ENCODE results near the gene C11orf52. TPM values are rescaled to one million over a fixed set of nuclear protein-coding genes. Genes with fewer than 3 reads are reported as not detected.

Gene C11orf52
- total and polyA plus RNA-seq, 2 donors (not counting 3 experiments of a cell fraction or from before 2014, with no cell fraction given), result 0.31 to 0.76 TPM

DNA sequence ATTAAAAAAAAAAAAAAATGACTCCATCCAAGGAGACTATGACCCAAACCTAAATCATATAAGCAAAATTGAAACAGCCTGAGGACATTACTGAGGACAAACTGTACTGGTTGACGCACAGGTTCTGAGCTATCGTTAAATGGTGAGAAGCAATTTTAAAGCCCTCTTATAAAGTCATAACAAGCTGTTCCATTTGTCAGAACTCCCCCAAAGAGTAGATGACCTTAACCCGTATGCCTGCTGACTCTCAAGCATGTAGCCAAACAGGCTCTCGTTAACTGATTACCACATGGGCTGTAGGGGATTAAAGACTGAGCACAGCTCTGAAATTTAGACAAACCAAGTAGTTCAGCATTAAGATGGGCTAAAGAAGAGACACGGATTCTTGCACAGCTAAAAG is 9.3 kb upstream of the C11orf52 start:
- no peak overlapping the region for H3K4me2 ChIP-seq (ENCODE audit: insufficient read depth, low read length)
- no peak overlapping the region for H2AFZ ChIP-seq (ENCODE audit: low read depth, low read length)
- H4K20me1 ChIP-seq (replicated peaks; ENCODE audit: control insufficient read depth, extremely low read depth, insufficient read depth, low read length), result no peaks in the 10 kb centered on the region
- dilution Hi-C loops (cut with MboI; ENCODE audit: extremely low pct_ligation_motif_present, low sequenced_read_pairs), result no loop called here
- no peaks in the 10 kb centered on the region for H3K79me2 ChIP-seq (ENCODE audit: control insufficient read depth, insufficient read depth, low read length)
- TF ChIP-seq POLR2AphosphoS5 (IDR thresholded peaks at IDR 0.05; ENCODE audit: insufficient read depth, low read depth, low read length) (no peak), FOS (IDR thresholded peaks at IDR 0.05; ENCODE audit: borderline replicate concordance, insufficient read depth, low read length) (no peak), MYC (IDR thresholded peaks at IDR 0.05; ENCODE audit: low read depth, low read length) (no peak), CTCF (IDR thresholded peaks at IDR 0.05; ENCODE audit: extremely low read depth in 1 of 2, insufficient read depth in 1 of 2, low read depth in 1 of 2, low read length in 2 of 2) (no peak), JUN (IDR thresholded peaks at IDR 0.05; ENCODE audit: borderline replicate concordance, insufficient read depth, insufficient read length, low read depth) (no peak), POLR2A (IDR thresholded peaks at IDR 0.05; ENCODE audit: low read depth, low read length) (no peak), MAX (IDR thresholded peaks at IDR 0.05; ENCODE audit: insufficient read depth, insufficient read length) (no peak), GATA2 (IDR thresholded peaks at IDR 0.05; ENCODE audit: insufficient read depth, insufficient read length, low read depth, low read length) (no peak), EZH2 (IDR thresholded peaks at IDR 0.05; ENCODE audit: borderline replicate concordance, low read depth, low read length, severe bottlenecking) (no peak)
- intact Hi-C loops (cut with micrococcal nuclease), result no loop called here
- H3K4me3 ChIP-seq (replicated peaks in 1 of 3; ENCODE audit: insufficient read depth in 1 of 3, low read depth in 1 of 3, low read length in 3 of 3), result no peak overlapping the region
- POLR2A ChIA-PET, result no interaction called here
- H3K9me1 ChIP-seq (replicated peaks; ENCODE audit: control insufficient read depth, extremely low read depth, insufficient read depth, low read length), result no peaks in the 10 kb centered on the region
- H3K27me3 ChIP-seq (ENCODE audit: control insufficient read depth in 2 of 2, insufficient read depth in 2 of 2, low read length in 2 of 2), result peaks cover 2 to 9% of the 10 kb centered on the region in 2 experiments
- no peak overlapping the region for H3K9ac ChIP-seq (replicated peaks; ENCODE audit: extremely low read depth, insufficient read depth, low read length)
- H3K9me3 ChIP-seq (replicated peaks; ENCODE audit: control insufficient read depth, insufficient read depth, low read length), result no peaks in the 10 kb centered on the region
- DNase-seq (ENCODE audit: low read depth, low spot score) (no peak), FAIRE-seq (no peak)
- BruUV-seq (replicated peaks), result no TSS peak
- H3K4me1 ChIP-seq (ENCODE audit: control insufficient read depth, extremely low read depth, insufficient read depth, low read length), result peaks cover 4% of the 10 kb centered on the region
- no peaks in the 10 kb centered on the region for H3K36me3 ChIP-seq (ENCODE audit: control insufficient read depth in 2 of 2, extremely low read depth in 1 of 2, insufficient read depth in 2 of 2, low read length in 2 of 2)
- H3K27ac ChIP-seq (ENCODE audit: insufficient read depth, low read depth, low read length), result no peak overlapping the region
- CTCF ChIA-PET, result no interaction called here
